HepG2 (cell line): ENCODE measurements around the gene EXOC7.

Experiments
- BHLHE40 ChIP-seq: IDR thresholded peaks from 2 replicates; pipeline ENCODE4 v1.6.1; 2011; ENCODE audit warnings: low read length, improper control_type of control experiment
- CTCF ChIP-seq: sonication (generic); formaldehyde crosslinking; IDR thresholded peaks from 2 replicates; pipeline ENCODE4 v1.5.0; 2020; ENCODE audit warnings: mild to moderate bottlenecking, missing genetic modification reagents, moderate library complexity
- HOXA3 ChIP-seq: sonication (generic); formaldehyde crosslinking; IDR thresholded peaks from 2 replicates; pipeline ENCODE4 v1.5.0; 2020; ENCODE audit warnings: missing genetic modification reagents
- SAP130 ChIP-seq: IDR thresholded peaks from 2 replicates; pipeline ENCODE4 v1.6.1; 2016; ENCODE audit warnings: low read depth
- ZHX2 ChIP-seq, 2 experiments: sonication (generic) in 1 of 2; formaldehyde crosslinking in 1 of 2; IDR thresholded peaks; 2 replicates each; pipeline versions ENCODE4 v1.6.1 to v1.9.0; 2014 to 2022; ENCODE audit warnings: antibody characterized with exemption in 1 of 2, borderline replicate concordance in 1 of 2, inconsistent platforms in 1 of 2, low read depth in 1 of 2, missing genetic modification reagents in 1 of 2
- ZNF737 ChIP-seq: sonication (generic); formaldehyde crosslinking; IDR thresholded peaks from 2 replicates; pipeline ENCODE4 v1.5.0; 2020; ENCODE audit warnings: missing genetic modification reagents, mild to moderate bottlenecking, borderline replicate concordance

- no peak for TF ChIP-seq ZNF737 (CRISPR knock-in tag)
- TF ChIP-seq HOXA3 (CRISPR knock-in tag) = no peak
- no peak for TF ChIP-seq CTCF (CRISPR knock-in tag)
- no peak for TF ChIP-seq ZHX2 (IDR thresholded peaks at IDR 0.05; ENCODE audit: low read depth)
- TF ChIP-seq ZHX2 (CRISPR knock-in tag; IDR thresholded peaks at IDR 0.05; ENCODE audit: borderline replicate concordance) = no peak
- no peak for TF ChIP-seq BHLHE40
- no peak for TF ChIP-seq SAP130 (CRISPR knock-in tag)
These were observed 22.0 kb downstream of the EXOC7 start for GRCh38 chr17:76081295-76082210.
